HG03097 (cell line): ENCODE results near the gene METTL27.
"Not testable (repeated sequence)": the region's sequence is repeated elsewhere in the genome, so short reads cannot be mapped to it uniquely, and the experiment has no call there.

ENCODE experiments used
- ATAC-seq: cut with Tn5 transposase; IDR thresholded peaks from one replicate; pipeline ENCODE4 v1.9.1; 2021; ENCODE audit not compliant: unreplicated experiment, low FRiP score

METTL27 gene, protein sequence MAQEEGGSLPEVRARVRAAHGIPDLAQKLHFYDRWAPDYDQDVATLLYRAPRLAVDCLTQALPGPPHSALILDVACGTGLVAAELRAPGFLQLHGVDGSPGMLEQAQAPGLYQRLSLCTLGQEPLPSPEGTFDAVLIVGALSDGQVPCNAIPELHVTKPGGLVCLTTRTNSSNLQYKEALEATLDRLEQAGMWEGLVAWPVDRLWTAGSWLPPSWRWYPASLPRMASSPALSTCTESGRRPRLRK

DNA sequence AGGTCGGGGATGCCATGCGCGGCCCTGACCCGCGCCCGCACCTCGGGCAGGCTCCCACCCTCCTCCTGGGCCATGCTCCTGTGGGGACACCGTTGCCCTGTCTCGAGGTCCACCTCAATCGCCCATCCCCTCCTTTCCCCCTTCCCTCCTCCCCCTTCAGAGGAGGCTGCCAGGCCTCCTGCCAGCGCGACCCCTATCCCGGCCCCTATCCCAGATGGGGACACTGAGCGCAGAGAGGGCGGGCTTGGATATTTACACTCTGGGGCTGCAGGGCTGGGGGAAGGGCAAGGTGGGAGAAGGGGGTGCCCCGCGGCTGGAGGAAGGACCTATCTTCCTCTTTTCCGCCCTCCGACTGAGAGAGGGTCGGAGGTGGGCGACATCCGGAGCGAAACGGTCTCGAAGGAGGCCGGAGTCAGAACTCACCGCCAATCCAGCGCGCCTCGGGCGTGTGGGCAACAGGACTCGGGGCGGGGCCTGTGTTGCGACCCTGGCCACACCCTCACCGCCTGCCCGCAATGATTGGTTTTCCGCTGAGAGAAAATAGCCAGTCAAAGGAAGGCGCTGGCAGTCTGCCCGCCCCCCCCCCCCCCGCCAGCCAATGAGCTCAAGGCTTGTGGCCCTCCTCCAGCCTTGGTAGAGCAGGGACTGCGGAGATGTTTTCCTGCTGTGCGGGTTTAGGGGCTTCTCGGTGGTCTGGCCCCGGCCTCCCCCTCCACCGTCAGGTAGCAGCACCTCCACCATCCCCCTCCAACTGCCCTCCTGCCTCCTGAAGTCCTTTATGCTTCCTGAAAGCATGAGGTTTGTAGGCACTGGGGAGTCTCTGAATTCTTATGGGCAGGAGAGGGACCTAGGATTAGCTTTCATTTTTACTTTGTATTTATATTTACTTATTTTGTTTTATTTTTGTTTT lies at the start of gene METTL27:
Gene METTL27, minus strand, starts transcription at position 450 of the 910 bp plus-strand sequence. Its CDS starts 376 bp downstream, at position 74.
- peak; percentile 72 for ATAC-seq

DNA sequence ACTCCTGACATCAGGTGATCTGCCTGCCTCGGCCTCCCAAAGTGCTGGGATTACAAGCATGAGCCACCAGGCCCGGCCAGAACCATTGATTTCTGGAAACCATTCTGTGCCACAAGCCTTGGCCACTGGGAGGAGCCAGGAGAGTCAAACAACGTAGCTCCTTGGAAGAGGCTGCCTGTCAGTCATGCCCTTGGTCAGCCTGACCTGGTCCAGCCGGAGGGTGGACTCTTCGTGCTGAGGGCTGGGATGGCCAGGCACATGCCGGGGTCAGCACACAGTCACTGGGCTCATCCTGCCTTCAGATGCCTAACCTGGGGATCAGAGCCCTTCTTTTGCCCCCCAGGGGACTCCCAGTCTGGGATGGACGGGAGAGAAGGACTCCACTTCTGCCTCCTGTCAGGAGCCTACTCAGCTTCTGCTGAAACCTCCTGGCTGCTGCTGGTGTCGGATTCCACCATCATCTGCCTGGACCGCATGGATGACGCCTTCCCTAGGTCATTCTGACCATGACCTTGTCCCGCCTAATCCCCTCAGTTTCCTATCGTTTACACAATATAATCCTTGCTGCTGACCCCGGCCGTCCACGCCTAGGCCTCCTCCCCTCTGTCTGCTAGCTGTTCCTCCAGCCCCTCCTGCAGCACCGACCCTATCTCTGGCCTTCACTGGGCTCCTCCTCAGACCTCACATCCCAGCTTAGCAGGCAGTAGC lies 49.0 kb upstream of the METTL27 start:
- ATAC-seq = no peak

GRCh38 chr7:73890555-73891147 lies 48.3 kb upstream of the METTL27 start:
- no peak for ATAC-seq

- ATAC-seq = no peak
Observed at GRCh38 chr7:73888959-73889358, 46.6 kb upstream of the METTL27 start.

- ATAC-seq = no peak
Observed at GRCh38 chr7:73887762-73888161, 45.4 kb upstream of the METTL27 start.

- no peak for ATAC-seq
Observed at GRCh38 chr7:73885975-73886798, 43.9 kb upstream of the METTL27 start.

DNA sequence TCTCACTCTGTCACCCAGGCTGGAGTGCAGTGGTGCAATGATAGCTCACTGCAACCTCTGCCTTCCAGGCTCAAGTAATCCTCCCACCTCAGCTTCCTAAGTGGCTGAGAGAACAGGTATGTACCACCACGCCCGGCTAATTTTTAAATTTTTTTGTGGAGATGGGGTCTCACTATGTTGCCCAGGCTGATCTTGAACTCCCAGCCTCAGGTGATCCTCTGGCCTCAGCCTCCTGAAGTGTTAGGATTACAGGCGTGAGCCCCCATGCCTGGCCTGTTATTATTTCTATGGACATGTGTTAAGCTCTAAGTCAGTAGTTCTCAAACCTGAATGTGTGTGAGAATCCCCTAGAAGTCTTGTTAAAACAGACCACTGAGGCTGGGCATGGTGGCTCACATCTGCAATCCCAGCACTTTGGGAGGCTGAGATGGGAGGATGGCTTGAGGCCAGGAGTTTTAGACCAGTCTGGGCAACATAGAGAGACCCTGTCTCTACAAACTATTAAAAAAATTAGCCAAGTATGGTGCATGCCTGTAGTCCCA lies 43.2 kb upstream of the METTL27 start:
- no peak for ATAC-seq

GRCh38 chr7:73884867-73885422 lies 42.6 kb upstream of the METTL27 start:
- ATAC-seq = not testable (repeated sequence)

DNA sequence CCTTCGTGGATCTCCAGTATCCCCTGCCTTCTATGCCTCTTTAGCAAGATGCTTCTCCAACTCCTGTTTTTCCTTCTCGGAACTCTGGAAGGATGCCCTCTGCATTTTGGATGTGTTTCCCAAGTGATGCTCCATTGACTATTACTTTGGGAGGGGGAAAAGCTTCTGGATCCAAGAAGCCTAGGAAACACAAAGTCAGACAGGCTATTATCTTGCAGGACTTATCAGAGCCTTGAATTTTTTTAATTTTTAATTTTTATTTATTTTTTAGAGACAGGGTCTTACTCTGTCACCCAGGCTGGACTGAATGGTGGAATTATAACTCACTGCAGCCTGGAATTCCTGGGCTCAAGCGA lies 39.7 kb upstream of the METTL27 start:
- no peak for ATAC-seq

DNA sequence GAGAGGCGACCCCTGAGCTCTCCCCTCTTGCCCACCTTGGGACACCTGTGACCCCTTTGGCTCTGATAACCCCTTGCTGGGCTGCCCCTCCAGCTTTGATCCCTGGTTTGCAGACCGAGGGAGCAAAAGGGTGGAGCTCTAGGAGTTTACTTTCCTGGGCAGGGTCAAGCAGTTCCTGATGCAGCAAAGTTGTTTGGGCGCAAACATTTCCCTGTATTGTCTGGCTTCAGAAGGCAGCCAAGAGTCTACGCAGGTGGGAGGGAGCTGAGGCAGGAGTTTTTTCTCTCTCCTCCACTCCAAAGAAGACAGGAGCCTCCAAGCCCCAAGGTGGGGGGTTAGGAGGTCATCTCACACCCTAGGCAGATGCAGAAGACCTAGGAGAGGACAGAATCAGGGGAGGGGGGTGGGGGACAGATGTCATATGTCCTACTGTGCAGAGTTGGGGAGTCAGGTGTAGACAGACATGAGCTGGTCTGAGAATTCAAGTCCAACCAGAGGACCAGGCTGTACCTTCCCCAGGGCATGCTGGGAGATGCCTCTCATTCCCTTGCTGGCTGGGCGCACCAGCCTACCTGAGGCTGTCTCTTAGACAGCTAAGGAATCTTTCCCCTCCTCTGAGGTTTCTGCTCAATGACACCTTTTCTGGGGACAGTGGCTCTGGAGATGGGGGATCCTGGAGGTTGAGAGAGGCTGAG lies 39.2 kb upstream of the METTL27 start:
- no peak for ATAC-seq

DNA sequence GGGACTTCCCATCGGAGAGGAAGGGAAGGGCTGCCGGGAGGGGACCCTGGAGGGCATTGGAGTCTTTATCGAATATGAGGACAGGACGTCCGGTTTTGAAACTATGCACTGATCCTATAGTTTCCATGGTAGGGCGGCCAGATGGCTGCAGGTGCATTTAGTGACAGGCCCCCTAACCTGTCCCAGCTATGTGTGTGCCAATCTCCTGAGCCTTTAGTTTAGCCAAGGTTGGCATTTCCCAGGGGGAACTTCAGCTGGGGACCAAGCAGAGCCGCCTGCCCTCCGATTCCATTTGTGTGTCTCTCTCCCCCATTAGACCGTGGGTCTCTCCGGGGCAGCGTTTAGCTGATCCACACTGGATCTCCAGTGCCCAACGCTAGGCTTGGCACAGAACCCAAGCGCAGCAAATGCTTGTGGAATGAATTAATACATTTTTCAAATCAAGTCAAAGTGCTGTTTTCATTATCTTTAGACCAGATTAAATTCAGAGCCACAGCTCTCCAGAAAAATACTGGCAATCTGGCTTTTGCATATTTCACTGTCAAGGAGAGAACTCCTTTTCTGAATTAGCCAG lies 38.5 kb upstream of the METTL27 start:
- ATAC-seq = no peak

GRCh38 chr7:73879977-73880681 lies 37.8 kb upstream of the METTL27 start:
- ATAC-seq = no peak

GRCh38 chr7:73876973-73877372 lies 34.7 kb upstream of the METTL27 start:
- ATAC-seq = no peak

GRCh38 chr7:73876361-73876760 lies 34.0 kb upstream of the METTL27 start:
- no peak for ATAC-seq

DNA sequence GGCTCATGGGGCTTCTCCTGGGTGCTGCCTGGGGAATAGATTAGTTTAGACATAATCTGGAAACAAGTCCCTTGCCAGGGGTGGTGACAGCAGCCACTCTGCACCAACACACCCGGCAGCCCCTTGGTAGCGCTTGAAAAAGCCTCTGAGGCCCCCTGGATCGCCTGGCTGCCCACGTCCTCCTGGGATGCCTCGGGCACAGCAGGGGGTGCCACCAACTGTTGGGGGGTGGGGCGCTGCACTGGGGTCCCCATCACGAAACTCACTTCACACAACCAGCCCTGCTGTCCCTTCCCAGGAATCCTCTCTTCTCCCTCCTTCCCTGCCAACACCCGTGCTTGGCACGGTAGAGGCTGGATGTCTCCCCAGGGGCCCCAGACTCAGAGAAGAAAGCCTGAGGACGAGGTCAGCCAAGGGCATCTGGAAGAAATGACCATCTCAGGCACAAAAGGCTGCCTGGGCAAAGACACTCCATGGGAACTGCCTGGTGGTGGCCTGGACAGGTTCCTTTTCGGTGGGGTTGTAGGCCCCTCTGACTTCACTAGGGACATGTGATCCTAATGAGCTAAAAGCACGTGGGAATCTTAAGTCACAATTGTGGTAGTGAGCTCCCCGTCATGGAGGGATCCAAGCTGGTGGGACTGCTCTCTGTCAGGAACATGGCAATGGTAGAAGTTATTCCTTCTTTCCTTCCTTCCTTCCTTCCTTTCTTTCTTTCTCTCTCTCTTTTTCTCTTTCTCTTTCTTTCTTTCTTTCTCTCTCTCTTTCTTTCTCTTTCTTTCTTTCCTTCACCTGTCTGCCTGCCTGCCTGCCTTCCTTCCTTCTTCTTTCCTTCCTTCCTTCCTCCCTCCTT lies 30.0 kb upstream of the METTL27 start:
- no peak for ATAC-seq

GRCh38 chr7:73871163-73872011 lies 29.1 kb upstream of the METTL27 start:
- ATAC-seq = no peak
